Gastrocnemius medialis (tissue), 4 donors: ENCODE results near the gene RPS6KA1. TPM values are rescaled to one million over a fixed set of nuclear protein-coding genes. Genes with fewer than 3 reads are reported as not detected.
"Not testable (repeated sequence)": the region's sequence is repeated elsewhere in the genome, so short reads cannot be mapped to it uniquely, and the experiment has no call there.

Experiments
- ATAC-seq, 2 donors: fragments of 150-250 bp; one replicate each; pipeline ENCODE4 v1.9.1; 2016
- DNase-seq, 2 donors: peaks; one replicate each; pipeline ENCODE4 v3.0.0-alpha.2; 2019
- H3K27ac ChIP-seq, 4 donors: fragments of 200-600 bp; sonication (generic); 1 replicate in 1 of 4; 2 replicates in 3 of 4; pipeline ENCODE4 v1.5.1; 2016 to 2018; ENCODE audit warnings: mild to moderate bottlenecking in 2 of 4, moderate library complexity in 1 of 4
- H3K27me3 ChIP-seq, 3 donors: fragments of 200-600 bp; sonication (generic) in 2 of 3; 1 replicate in 1 of 3; 2 replicates in 2 of 3; pipeline versions ENCODE4 v1.5.1 to v1.6.0; 2016 to 2019; ENCODE audit warnings: mild to moderate bottlenecking in 1 of 3, moderate library complexity in 1 of 3
- H3K36me3 ChIP-seq, 2 donors: fragments of 200-600 bp; sonication (generic) in 1 of 2; one replicate each; pipeline ENCODE4 v1.5.1; 2017 to 2018
- H3K4me1 ChIP-seq, 2 donors: fragments of 200-600 bp; sonication (generic) in 1 of 2; one replicate each; pipeline ENCODE4 v1.5.1; 2016 to 2017; ENCODE audit warnings: mild to moderate bottlenecking in 2 of 2
- H3K4me3 ChIP-seq, 4 donors: fragments of 200-600 bp; sonication (generic) in 3 of 4; 1 replicate in 1 of 4; 2 replicates in 3 of 4; pipeline ENCODE4 v1.5.1; 2016 to 2019; ENCODE audit warnings: mild to moderate bottlenecking in 2 of 4
- H3K9me3 ChIP-seq, 3 donors: fragments of 200-600 bp; sonication (generic) in 2 of 3; 1 replicate in 1 of 3; 2 replicates in 2 of 3; pipeline ENCODE4 v1.5.1; 2016 to 2019
- CTCF ChIP-seq, 5 experiments: fragments of 450-650 bp in 3 of 5; fragments of 200-600 bp in 2 of 5; sonication (generic) in 2 of 5; IDR thresholded peaks in 4 of 5; conservative IDR thresholded peaks in 1 of 5; 1 replicate in 4 of 5; 2 replicates in 1 of 5; pipeline ENCODE4 v1.5.1; 2016 to 2019; ENCODE audit warnings: antibody characterized with exemption in 5 of 5, mild to moderate bottlenecking in 3 of 5, moderate library complexity in 3 of 5
- POLR2A ChIP-seq, 2 donors: fragments of 450-650 bp; IDR thresholded peaks; one replicate each; pipeline ENCODE4 v1.6.1; 2017; ENCODE audit warnings: antibody characterized with exemption in 2 of 2, mild to moderate bottlenecking in 2 of 2, moderate library complexity in 2 of 2
- in situ Hi-C, 4 donors: fragments of 200-750 bp; cut with MboI; loops; one replicate each; pipeline versions ENCODE4 v1.15.0 to v1.8.0; 2017; ENCODE audit warnings: low sequenced_read_pairs in 4 of 4
- intact Hi-C: fragments of 100-400 bp; cut with DNase I; formaldehyde crosslinking; loops from one replicate; pipeline ENCODE4 v1.15.1; 2023; ENCODE audit warnings: low total_unique reads
- total RNA-seq, 4 donors: library from RNA; depleted of rRNA; stranded (reverse); fragments of >200 nt; gene quantifications; one replicate each; pipeline versions ENCODE4 v1.1.0 to v1.2.3, GENCODE V29; 2016

The RPS6KA1 gene
- total RNA-seq, 4 donors from 2014 or later, result 1.5 to 3.5 (median 3.0) TPM

- Histone ChIP-seq H3K36me3 (no peaks in the 10 kb centered on the region), H3K9me3 (no peaks in the 10 kb centered on the region), H3K27me3 (no peaks in the 10 kb centered on the region), H3K27ac (peak overlapping the region; percentile 78 to 82 (median 81)), H3K4me1 (peaks cover 0 to 9% of the 10 kb centered on the region in 2 donors), H3K4me3 (peak overlapping the region; percentile 69 to 91 (median 74))
- in situ Hi-C loops, result no loop called here
- DNase-seq (peak; percentile 60 to 68), ATAC-seq (peak; percentile 79 to 88)
- peak in 1 of 5 experiments; percentile 28 for TF ChIP-seq CTCF (IDR thresholded peaks at IDR 0.05 in 4 of 5, conservative IDR thresholded peaks at IDR 0.05 in 1 of 5)
- peak in 1 of 2 donors; percentile 47 for TF ChIP-seq POLR2A (IDR thresholded peaks at IDR 0.05)
- intact Hi-C loops, result loop anchor here (1.0 to 2.0 kb wide), 2 partner anchors 27 to 288 kb away; no protein-coding TSS in a partner anchor
Measured at GRCh38 chr1:26500488-26501175, 28.9 kb upstream of the RPS6KA1 start.

GRCh38 chr1:26510711-26511110 is 18.9 kb upstream of the RPS6KA1 start:
- H3K9me3 ChIP-seq, H3K27ac ChIP-seq, ATAC-seq, in situ Hi-C loops, H3K4me1 ChIP-seq, intact Hi-C loops, H3K36me3 ChIP-seq, H3K4me3 ChIP-seq, H3K27me3 ChIP-seq, DNase-seq: not testable (repeated sequence)

- DNase-seq, ATAC-seq, intact Hi-C loops, H3K9me3 ChIP-seq, H3K27me3 ChIP-seq, H3K4me1 ChIP-seq, H3K27ac ChIP-seq, H3K4me3 ChIP-seq, H3K36me3 ChIP-seq, in situ Hi-C loops: not testable (repeated sequence)
Measured at GRCh38 chr1:26515836-26516235, 13.7 kb upstream of the RPS6KA1 start.

- DNase-seq, result no peak
- Histone ChIP-seq H3K9me3 (no peaks in the 10 kb centered on the region), H3K4me3 (no peak overlapping the region), H3K27me3 (no peaks in the 10 kb centered on the region), H3K36me3 (no peaks in the 10 kb centered on the region), H3K27ac (no peak overlapping the region), H3K4me1 (no peaks in the 10 kb centered on the region)
- no peak for ATAC-seq
- intact Hi-C loops (no loop called here), in situ Hi-C loops (no loop called here)
- TF ChIP-seq POLR2A (IDR thresholded peaks at IDR 0.05), result no peak
- TF ChIP-seq CTCF (IDR thresholded peaks at IDR 0.05 in 4 of 5, conservative IDR thresholded peaks at IDR 0.05 in 1 of 5), result no peak
Measured at GRCh38 chr1:26516987-26517765, 12.4 kb upstream of the RPS6KA1 start.

GRCh38 chr1:26517766-26518049 is 11.9 kb upstream of the RPS6KA1 start:
- Histone ChIP-seq H3K36me3 (no peaks in the 10 kb centered on the region), H3K27ac (no peak overlapping the region), H3K27me3 (no peaks in the 10 kb centered on the region), H3K4me1 (no peaks in the 10 kb centered on the region), H3K9me3 (no peaks in the 10 kb centered on the region), H3K4me3 (no peak overlapping the region)
- ATAC-seq (no peak), DNase-seq (no peak)
- intact Hi-C loops, result no loop called here
- in situ Hi-C loops, result no loop called here
- TF ChIP-seq POLR2A (IDR thresholded peaks at IDR 0.05) (no peak), CTCF (IDR thresholded peaks at IDR 0.05 in 4 of 5, conservative IDR thresholded peaks at IDR 0.05 in 1 of 5) (no peak)
